NCI-H69 (cell line): ENCODE data around the gene RALY.

ENCODE experiments used
- DNase-seq: peaks from one replicate; lab custom pipeline; 2025; lab: John Stamatoyannopoulos, UW

Gene RALY

DNA sequence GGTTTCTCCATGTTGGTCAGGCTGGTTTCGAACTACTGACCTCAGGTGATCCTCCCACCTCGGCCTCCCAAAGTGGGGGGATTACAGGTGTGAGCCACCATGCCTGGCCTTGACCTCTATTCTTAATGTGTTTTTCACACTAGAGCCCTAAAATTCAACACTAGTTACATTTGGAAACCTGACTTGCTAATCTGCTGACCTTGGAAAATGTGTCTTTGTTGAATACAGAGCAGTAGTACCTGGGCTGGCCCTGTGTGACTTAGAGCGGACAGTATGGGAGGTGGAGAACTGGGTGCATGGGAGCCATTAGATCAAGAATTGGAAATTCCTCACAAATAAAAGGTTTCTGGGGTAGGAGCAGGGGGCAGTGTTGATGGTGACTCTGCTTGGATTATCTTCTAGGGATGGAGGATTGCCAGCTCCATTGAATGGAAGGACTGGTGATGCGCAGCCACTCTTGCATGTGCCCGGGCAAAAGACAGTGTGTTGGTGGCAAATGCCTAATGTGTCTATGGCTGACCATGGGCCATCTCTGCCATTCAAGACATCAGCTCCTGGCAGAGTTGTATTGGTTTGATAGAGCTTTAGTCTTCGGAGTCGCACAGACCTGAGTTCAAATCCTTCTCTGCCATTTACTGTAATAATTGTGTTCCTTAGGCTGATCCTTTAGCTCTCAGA, 53.4 kb downstream of the RALY start:
- no peak for DNase-seq

DNA sequence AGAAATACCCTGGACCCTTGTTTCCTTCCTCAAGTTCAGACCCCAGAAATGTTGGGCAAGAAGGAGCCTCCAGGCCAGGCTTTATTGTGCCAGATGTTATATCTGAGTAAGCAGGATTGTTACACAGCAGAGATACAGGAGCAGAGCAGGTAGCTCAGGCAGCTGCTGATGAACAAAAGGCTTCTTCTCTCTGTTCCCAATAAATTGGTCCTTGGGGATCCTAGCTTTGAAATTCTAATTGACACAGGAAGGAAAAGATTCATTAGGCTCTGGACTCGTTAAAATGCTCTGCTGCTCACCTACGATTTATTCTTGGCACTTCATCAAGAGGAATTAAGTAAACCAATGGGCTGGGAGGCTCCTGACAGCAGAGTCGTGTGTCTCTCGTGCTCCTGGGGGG, 54.2 kb downstream of the RALY start:
- peak; percentile 95 for DNase-seq

DNA sequence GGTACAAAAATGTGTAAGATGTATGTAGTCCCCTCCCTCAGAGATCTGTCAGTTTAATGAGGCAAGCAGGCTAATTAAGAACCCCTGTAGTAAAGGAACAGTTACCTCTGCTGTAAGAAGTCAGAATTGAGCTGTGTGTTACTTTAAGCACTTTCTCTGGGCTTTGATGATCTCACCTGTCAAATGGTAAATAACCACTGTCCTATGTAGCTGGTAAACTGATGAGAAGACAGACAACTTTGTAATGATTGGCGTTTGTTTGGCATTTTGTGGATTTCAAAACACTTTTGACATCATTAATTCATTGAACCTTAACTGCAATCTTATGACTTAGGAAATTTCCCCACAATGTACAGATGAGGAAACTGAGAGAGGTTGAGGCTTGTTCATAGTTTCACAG, 55.7 kb downstream of the RALY start:
- no peak for DNase-seq

DNA sequence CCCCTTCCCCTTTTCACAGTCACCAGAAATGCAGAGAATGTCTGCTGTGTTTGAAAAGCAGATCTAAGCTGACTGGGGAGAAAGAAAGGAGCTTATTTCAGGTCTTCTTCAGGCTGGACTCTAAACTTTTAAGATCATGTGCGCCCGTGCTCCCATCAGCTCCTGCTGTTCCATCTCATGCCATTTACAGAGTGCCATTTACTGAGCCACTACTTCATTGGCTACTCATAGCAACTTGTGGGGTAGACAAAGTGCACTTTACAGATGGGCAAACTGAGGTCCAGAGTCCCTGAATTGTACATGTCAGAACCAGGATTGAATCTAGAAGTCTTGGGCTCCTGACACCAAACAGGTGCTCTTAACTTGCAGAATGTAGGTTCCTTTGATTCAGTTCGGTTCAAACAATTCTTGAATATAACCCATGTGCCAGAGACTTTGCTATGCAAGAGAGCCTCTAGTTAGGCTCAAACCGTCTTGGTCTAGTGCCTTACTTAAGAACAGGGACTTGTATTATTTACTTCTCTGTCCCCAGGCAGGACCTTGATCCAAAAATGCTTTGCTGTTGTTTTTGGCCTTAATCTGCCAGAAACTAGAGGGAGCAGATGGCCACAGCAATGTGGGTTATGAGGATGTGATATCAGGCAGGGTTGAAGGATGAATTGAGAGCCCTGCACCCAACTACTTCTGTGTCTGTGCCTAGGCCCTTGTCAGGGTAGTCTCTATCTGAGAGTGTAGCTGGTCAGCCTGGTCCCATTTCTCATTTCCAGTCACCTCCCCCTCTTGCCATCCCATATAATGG, 56.4 kb downstream of the RALY start:
- no peak for DNase-seq

DNA sequence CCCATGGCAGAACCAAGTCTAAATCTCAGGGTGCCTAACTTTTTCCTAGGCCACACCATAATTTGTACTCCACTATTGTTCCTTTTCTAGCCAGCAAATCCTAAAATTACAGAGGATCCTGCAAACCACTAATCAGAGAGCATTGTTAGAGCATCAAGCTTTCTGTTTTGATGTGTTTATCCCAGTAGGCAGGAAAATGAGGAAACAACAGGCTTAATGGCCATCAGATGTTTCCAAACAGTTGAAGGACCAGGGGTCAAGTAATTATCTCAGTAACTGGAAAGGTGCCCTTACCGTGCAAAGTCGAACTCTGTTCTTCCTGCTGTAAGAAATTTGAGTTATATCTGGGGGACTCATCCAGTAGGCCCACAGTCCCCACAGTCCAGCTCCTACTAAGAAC, 58.7 kb downstream of the RALY start:
- DNase-seq = peak; percentile 84

DNA sequence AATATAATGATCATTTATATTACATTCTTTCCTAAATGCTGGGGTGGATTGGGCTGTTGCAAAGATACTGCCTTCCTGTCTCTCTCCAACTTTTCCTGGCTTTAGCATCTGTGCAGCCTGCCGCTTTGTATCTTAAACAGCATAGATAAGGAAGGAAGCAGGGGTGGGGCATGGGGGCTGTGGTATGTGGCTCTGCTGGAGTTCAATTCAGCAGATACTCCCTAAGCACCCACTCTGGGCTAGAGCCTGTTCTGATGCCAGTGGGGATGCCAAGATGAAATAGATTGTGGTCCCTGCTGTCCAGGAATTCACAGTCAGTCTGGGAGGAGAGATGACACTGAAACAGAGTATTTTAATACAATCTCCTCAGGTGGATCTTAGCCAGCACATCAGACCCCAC, 61.6 kb downstream of the RALY start:
- no peak for DNase-seq

DNA sequence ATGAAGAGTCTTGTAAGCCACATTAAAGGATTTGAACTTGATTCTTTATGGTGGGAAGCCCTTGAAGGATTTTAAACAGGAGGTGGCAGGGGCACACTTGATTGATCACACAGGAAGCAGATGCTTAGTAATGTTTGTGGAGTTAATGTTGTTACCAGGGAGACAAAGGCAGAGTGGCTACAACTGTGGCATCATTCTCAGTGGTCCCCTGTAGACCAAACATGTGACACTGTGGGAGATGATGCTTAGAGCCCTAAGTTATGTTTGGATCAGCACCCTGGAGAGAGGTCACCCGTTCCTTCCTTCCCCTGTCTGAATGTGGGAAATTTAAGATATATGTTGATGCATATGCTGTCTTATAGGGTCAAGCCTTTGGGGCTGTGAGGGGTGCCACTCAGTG, 65.1 kb downstream of the RALY start:
- DNase-seq = peak; percentile 59

DNA sequence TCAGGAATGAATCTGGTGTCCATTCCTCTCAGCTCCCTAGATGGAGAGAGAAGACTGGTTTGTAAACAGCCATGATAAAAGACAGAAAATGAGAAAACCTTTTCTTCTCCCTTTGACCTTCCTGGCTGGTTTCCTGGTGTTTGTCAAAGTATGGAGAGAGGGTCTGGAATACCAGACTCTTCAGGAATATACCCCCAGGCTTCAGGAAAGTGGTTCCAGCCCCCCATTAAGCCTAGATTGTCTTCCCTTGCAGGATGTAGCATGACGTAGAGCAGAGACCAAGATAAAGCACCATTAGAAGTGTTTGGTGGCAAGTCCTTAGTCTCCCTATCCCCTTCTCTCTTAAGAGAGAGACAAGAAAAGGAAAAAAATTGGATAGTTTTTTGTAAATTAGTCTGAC, 67.3 kb downstream of the RALY start:
- no peak for DNase-seq

DNA sequence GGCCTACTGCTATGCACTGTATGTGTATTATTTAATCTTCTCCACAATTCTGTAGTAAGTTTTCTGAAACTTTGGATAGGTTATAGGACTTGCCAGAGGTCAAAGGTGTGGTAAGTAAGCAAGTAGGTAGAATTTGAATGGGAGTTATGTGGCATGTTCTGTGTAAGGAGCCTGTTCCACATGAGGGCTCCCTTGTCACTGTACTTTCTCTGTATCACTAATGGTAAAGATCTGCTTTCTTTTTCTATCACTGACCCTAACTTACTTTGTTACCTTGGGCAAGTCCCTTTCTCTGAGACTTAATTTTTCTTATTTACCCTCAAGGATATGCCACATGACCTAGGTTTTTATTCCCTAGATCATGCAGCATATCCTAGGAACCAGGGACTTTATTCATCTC, 68.0 kb downstream of the RALY start:
- DNase-seq = no peak

DNA sequence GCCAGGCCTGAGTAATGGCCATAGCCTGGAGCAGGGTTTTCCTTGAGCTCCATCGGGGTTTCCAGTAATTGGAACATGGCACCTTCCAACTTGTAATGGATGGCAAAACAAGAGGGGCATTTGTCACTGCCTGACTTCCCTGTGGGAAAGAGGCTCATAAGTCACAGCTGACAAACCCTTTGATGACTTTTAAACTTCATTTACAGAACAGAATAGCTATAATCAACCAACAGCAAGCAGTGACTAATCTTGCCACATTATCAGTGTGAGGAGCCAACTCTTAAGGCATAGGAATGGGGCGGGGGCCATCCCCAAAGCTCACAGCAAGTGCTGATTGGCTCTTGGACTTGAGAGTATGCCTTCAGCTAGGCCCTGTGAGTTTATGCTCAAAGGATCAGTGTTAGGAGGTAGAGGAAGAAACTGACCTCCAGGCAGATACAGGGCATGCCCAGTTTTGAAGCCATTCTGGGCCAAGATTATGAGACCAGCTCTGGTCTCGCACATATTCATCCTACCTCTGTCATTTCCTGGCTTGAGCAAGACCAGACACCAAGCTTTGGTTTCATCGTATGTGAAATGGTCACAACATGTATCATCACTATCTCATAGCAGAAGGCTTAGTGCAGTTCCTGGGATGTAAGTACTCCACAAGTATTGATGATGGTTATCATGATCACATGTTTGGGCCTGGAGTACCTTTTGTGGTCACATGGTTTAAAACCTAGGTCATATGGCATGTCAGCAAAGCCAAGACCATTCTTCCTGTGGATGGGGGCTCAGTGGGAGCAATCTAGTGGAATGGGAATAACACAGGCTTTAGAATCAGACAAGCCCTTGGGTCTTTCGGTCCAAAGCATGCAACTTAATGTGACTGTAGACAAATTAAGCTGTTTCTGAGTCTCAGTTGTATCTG, 69.1 kb downstream of the RALY start:
- DNase-seq = no peak

DNA sequence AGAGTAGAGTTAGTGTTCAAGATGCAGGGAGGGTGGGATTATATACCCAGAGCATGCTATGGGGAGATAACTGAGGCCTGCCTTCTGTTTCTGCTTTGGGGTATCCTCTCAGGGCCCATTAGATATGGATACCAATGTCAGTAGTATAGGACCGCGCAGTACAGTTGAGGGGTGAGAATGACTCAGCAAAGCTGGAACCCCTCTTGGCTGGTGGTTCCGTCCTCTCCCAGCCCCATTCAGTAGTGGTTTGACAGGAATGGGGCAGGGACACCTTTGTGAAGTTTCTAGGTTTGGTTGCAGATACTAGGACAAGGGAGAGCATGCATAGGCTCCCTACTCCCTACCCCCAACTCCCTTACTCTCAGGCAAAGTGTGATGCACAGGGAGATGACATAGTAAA, 70.6 kb downstream of the RALY start:
- no peak for DNase-seq

DNA sequence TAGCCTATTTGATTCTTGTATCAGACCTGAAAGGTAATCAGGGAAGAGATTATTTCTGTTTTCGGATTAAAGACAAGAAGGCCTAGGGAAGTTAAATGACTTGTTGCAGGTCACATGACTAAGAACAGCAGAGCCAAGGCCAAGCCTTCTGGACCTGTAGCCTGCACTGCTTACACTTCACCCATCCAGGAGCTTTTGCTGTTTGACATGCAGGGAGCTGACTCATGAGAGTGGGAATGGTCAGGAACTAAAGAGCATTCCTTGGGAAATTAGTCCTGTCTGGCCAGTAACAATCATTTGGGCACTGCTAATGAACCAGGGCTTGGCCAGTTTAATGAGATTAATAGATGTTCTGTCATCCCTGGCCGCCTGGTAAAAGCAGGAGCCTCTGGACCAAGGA, 71.5 kb downstream of the RALY start:
- DNase-seq = no peak

DNA sequence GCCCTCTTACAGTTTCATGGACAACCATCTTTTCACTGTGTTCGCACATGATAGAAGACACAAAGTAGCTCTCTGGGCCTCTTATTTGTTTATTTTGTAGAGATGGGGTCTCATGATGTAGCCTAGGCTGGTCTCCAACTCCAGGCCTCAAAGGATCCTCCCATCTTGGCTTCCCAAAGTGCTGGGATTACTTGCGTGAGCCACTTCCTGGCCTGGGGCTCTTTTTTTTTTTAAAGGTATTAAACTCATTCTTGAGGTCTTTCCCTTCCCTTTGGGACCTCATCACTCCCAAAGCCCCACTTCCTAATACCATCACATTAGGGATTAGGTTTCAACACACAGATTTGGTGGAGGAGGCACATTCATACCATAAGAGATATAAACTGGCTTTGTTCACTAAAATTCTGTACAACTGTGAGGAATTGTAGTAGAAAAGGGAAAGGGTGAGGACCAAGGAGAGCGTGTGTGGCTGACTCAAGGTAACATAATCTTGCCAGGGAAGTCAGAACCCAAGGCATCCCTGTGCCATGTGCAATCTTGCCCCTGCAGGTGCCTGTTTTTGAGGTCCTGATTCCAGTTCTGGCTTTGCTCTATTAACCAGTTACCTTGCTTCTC, 72.9 kb downstream of the RALY start:
- DNase-seq = no peak

DNA sequence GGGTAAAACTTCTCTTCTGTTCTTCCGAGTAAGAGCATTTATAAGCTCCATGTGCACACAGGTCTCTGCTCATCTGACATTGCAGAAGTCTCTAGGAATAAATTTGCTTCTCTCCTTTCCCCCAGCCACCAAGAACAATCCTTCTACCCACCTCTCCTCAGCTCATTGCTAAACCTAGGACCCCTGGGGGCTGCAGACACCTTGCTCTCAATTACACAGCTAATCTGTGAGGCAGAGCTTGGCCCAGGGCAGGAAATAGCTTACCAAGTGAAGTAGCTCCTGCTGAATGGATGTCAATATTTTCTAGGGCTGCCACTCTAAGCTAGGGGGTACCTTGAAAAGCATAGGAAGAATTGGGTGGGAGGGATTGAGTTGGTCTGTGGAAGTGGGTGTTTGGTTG, 74.3 kb downstream of the RALY start:
- DNase-seq = peak; percentile 34

DNA sequence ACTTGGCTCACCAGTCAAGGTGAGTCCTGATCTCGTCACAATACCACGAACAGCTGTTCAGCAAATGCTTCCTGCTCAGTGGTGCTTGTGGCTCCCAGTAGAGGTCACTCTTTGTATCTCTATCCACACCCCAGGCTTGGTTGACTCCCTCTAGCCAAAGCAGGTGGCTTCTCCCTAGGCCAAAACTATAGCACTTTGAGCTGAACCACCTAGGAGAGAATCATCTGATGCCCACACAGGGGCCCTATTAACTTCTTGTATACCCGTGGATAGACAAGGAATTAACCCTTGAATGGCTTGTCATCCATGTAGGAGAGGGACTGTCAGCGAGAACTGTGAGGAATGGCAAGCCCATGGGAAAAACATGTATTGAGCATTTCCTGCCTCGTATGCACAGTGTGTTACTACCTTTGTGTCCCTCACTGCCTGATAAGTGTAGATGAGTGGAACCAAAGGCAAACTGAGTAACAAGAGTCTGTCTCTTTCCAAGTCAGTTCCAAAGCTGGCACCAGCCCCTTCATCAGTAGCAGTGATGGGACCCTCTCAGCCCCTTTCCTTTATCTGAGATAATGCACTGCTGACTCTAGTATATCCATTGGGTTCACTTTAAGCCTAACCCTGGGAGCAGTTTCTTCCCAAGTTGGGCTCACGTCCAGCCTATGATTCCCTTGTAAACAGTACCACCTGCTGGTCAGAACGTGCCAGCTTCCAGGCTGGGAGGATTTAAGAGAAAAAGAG, 75.8 kb downstream of the RALY start:
- DNase-seq = peak; percentile 85

DNA sequence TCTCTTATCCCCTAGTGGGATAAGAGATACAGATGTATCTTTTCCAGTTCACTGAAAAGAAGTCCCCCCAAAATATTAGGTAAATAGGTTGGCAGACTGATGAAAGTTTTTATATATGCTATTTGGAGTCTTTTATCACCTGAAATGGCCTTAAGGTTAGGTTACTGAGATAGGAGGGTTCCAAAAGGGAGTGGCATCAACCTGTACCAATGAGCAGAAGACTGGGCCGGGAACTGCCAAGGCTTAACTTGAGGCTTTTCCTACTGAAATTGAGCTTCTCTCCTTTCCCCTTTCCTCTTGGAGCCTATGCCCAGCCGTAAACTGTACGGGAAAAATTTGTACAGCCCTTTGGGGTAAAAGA, 76.3 kb downstream of the RALY start:
- DNase-seq = no peak

DNA sequence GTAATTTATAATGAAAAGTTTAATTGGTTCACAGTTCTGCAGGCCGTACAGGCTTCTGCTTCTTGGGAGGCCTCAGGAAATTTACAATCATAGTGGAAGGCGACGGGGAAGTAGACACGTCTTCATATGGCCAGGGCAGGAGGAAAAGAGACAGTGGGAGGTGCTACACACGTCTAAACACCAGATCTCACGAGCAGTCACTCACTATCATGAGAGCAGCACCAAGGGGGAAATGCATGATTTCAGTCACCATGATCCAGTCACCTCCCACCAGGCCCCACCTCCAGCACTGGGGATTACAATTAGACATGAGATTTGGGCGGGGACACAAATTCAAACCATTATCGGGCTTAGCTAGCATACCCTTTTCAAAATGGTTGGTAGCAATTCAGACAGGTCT, 77.1 kb downstream of the RALY start:
- no peak for DNase-seq

DNA sequence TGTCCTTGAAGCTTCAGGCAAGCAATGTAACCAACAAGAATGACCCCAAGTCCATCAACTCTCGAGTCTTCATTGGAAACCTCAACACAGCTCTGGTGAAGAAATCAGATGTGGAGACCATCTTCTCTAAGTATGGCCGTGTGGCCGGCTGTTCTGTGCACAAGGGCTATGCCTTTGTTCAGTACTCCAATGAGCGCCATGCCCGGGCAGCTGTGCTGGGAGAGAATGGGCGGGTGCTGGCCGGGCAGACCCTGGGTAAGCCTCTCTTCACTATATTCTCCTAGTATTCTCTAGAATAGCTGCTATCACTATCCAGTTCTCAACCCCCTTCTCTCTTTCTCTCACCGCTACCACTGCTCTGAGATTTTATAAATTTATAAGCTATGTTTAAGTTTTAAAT, 78.4 kb downstream of the RALY start:
- DNase-seq = no peak

DNA sequence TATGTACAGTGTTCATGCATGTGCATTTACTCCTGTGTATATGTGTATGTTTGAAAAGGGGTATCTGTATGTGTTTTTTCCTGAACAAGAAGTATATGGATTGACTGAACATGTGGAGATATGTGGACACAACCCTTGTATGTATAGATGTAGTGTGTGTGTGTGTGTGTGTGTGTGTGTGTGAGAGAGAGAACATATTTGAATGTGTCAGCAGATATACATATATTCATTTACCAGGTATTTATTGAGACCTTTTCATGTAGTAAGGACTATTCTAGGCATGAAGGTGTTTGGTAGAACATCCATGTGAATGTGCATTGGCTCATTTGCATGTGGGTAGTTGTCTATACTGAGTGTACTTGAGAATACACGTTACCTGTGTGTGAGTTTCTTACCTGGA, 79.1 kb downstream of the RALY start:
- DNase-seq = no peak

DNA sequence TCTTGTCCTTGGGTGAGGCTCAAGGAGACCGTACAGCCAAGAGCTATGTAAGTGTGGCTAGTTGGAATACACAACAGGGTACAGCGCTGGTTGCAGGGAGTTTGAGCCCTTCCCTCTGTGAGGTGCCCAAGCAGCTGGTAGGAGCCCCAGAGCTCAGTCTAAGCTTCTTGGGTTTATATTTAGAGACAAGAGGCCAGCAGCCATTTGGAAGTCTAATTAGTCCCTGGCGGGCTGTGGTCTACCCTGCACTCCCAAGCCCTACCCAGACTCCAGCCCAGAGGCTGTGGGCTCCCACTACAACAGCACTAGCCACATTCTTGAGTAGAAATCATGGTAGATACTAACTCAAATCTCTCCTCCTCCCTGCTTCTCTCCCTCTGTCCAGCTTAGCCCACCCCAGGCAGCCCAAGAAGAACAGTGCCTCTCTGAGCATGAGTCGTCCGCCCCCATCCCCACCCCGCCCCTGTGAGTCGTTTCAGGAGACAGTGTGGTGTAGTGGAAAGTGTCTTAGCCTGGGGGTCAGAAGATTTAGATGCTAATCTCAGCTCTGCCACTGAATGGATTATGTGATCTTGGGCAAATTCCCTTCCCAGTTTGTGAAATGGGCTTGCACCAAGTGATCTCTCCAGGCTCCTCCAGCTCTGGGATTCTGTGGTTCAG, 80.5 kb downstream of the RALY start:
- no peak for DNase-seq

DNA sequence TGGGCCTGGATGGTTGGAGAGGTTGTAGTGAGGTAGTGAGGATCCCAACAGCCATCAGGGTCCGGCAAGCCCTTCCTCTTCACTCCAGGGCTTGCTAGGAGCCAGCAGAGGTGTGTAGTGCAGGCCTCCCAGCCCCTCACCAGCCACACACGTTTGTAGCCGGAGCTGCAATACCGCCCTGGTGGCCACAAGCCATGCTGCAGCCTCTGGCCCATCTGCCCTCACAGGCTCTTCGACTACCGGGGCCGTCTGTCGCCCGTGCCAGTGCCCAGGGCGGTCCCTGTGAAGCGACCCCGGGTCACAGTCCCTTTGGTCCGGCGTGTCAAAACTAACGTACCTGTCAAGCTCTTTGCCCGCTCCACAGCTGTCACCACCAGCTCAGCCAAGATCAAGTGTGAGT, 81.9 kb downstream of the RALY start:
- DNase-seq = no peak
